HPDE6-E6E7 (cell line): ENCODE measurements around the gene HSPA1L.

Experiments used
- DNase-seq: peaks from one replicate; pipeline ENCODE4 v3.0.0; 2011; ENCODE audit warnings: missing footprints; ENCODE audit errors: extremely low spot score

HSPA1L gene

DNA sequence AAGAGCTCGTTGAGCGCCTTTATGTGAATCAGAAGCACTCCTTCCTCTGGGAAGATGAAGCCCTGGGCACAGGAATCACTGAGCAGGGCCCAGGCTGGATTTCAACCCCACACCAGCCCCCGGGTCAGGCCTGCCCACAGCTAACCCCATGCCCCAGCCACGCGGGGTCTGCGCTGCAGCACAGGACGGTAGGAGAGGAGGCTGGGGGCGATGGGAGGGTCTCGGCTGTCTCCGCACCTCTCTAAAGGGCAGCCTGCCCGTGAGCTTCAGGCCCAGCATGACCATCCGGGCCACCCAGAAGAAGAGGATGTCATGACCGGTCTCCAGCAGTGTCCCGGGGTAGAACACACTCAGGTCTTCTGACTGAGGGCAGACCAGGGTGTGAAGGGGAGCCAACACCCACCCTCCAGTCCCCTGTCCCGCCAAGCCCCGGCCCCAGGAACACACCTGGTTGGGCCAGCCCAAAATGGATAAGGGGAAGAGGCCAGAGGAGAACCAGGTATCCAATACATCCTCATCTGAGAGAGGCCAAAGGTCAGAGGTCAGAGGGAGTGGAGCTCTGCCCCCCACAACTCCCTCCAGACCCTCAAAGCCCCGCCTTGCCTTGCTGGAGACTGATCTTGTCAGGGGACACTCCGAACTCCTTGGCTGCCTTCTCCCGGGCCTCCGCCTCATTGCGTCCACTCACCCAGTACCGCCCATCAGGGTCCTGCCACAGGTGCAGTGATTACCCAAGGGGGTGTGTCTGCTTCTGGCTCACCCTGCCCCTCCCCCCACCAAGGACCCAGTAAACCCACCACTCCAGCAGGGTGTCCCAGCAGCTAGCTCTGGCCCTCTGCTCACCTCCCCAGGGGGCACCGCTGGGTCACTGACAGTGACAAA is 33.6 kb downstream of the HSPA1L start:
- no peak for DNase-seq

DNA sequence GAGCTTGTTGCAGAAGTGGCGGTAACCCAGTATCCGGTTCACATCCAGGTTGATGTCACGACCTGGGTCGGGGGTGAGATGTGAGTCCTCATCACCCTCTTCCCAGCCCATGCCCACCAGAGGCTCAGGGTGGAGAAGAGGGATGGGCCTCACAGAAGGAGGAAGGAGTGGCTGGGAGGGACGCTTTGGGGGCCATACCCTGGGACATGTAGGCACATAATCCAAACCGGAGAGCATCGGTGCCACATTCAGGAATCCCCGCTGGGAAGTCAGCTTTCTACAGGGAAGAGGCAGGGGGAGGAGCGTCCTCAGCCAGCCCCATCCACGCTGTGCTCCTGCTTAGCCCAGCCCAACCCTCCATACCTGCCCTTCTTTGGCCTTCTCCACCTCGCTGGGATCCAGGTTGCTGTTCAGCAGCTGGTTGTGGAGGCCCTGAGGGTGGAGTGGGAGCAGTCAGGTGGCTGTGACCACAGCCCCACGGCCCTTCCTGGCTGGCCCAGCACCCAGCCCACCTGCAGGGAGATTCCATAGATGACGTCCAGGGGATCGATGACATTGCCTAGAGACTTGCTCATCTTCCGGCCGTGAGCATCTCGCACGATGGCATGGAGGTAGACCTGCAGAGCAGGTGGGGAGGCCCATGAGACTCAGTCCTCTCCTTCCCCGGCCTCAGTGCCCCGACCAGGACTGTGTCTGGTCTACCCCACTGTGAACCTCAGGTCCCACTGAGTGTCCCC is 34.4 kb downstream of the HSPA1L start:
- DNase-seq: no peak

GRCh38 chr6:31779908-31780307 is 35.2 kb downstream of the HSPA1L start:
- no peak for DNase-seq

DNA sequence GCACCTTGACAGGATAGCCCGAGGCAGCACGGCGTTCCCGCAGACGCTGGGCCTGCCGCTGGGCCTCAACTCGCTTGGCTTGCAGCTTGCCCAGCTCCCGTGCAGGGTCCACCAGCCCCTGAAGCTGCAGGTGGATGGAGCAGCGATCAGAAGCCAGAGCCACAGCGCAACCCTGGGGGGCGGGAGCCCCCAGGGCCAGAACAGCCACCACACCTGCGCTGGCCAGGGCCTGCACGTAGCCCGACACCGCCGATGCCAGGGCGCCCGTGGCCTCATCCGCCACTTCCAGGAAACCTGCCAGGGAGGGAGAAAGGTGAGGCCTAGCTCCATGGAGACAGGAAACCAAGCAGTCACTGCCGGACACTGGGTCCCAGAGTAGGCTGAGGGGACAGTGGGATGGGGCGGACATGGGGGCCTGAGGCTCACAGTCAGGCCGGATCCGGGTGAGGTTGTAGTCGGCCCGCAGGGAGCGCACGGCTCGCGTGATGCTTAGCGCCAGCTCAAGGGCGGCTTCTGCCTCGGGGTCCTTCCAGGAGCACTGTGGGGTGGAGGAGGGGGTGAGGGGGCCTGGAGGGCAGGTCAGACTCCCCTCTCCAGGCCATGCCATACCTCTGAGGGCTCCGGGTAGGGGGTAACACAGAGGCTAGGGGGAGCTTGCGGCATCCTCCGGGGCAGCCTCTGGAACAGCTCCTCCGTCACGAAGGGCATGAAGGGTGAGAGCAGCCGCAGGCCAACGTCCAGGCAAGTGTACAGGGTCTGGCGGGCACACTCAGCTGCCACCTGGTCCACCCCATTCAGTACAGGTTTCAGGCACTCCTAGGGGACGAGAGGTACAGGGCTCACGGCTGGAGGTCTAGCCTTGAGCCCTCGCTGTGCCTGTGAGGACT is 35.8 kb downstream of the HSPA1L start:
- no peak for DNase-seq

DNA sequence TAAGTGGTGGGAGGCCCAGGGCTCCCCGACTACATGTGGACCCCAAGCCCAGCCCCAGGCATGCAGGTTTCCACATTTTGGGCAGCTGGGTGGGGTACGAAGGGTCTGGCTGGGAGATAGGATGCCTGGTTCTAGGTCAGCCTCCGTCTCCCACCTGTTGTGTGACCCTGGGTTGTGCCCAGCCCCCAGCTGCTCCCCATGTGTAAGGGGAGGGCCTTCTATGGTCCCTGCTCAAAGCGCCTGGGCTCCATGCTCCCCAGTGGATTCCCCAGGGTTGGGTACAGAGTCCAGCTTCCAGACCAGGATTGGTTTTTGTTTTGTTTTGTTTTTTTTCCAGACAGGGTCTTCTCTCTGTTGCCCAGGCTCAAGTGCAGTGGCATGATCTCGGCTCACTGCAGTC is 36.9 kb downstream of the HSPA1L start:
- DNase-seq: no peak

DNA sequence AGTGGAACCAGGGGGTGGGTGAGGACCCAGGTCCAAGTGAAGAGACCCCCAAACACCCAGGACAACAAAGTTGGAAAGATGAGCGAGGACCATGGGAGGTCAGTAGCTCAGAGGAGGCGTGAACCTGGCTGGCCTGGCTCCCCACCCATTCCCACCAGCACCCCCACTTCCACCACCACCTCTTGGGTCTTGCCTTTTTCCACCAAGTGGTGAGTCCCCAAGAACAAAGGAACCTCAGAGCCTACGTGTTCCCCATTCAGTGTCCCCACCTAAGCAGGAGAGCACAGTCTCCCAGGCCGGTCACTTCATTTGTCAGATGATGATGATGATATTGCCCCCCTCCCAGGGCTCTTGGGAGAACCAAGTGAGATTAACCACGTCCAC is 37.4 kb downstream of the HSPA1L start:
- DNase-seq: no peak

DNA sequence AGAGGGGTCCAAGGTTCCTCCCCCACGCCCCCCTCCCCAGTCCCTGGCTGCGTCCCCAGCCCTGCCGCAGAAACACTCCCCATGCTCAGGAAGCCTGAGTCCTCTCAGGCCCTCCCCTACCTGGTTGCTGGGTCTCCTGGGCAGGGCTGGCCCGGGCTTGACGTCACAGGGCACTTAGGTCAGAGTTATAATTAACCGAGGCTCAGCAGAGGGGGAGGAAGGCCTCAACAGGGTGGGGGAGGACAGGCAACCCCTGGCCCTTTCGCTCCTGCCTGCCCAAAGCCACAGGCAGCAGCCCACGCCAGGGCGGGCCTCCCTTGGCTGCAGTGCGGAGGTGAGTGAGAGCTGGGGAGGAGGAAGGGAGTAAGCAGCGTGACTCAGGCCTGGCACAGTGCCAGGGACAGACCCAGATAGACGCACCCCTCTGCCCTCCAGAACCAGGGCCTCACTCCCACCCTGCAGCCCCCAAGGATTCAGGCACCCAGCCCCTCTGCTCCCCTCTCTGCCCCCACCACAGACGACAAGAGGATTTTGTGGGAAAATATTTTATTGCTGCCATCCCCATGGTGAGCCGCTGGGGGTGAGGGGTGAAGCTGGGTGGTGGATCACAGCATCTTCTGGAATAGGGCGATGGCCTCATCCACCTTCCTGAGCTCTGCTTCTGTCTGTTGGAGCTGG is 38.0 kb downstream of the HSPA1L start, which contains the start of gene VWA7:
Gene VWA7, minus strand, starts transcription at position 340 of the 678 bp plus-strand sequence. CDS start 549 bp downstream, outside the sequence.
- peak; percentile 93 for DNase-seq

DNA sequence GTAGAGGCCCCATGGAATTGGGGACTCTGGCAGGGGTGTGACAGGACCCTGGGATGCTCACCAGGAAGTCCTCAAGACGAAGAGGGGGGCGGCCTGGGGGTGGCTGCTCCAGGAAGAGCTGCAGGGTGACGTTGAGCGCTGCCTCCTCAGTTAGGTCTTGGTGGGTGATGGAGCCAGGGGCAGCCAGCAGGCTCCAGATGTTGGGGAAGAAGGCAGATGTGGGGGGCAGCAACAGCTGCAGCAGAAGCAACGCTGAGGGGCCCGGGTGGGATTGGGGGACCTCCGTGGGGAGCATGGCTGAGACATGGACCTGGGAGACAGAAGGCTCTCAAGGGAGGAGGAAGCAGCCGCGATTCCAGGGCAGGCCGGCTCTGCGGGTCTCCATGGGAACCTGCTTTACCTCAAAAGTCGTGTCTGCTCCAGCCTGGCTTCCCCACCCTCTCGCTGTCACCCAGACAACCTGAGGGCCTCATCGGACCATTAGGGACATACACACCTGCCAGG is 38.5 kb downstream of the HSPA1L start:
- no peak for DNase-seq

GRCh38 chr6:31775633-31776484 is 39.2 kb downstream of the HSPA1L start:
- no peak for DNase-seq

GRCh38 chr6:31775184-31775583 is 39.9 kb downstream of the HSPA1L start:
- DNase-seq: peak; percentile 37

- DNase-seq: no peak
Observed at GRCh38 chr6:31771992-31772358, 43.1 kb downstream of the HSPA1L start.

- no peak for DNase-seq
Observed at GRCh38 chr6:31770860-31771259, 44.2 kb downstream of the HSPA1L start.

DNA sequence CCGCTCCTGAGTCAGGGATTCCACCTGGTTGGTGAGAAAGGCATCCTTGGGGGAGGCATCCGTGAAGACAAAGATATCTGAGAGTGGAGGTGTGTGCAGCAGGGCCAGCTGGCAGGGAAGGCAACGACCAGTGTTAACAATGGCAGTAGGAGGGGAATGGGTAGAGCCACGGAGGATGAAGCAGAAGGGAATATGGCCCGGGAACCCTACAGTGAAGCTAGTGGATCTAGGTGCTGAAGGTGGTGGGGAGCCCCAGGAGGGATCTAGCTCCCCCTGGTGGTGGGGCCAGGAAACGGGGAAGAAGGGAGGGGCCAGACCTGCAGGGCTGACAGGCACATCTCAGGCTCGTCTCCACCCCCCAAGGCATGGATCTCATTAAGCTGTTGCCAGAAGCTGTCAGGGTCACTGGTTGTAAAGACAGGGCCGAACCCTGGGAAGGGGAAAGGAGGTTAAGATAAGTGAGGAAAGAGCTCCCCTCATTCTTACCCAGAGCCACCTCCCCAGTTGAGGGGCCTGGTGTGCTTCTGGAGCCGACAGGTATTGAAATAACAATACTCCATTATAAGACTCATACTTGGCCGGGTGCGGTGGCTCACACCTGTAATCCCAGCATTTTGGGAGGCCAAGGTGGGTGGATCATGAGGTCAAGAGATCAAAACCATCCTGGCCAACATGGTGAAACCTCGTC is 45.3 kb downstream of the HSPA1L start:
- DNase-seq: peak; percentile 89

DNA sequence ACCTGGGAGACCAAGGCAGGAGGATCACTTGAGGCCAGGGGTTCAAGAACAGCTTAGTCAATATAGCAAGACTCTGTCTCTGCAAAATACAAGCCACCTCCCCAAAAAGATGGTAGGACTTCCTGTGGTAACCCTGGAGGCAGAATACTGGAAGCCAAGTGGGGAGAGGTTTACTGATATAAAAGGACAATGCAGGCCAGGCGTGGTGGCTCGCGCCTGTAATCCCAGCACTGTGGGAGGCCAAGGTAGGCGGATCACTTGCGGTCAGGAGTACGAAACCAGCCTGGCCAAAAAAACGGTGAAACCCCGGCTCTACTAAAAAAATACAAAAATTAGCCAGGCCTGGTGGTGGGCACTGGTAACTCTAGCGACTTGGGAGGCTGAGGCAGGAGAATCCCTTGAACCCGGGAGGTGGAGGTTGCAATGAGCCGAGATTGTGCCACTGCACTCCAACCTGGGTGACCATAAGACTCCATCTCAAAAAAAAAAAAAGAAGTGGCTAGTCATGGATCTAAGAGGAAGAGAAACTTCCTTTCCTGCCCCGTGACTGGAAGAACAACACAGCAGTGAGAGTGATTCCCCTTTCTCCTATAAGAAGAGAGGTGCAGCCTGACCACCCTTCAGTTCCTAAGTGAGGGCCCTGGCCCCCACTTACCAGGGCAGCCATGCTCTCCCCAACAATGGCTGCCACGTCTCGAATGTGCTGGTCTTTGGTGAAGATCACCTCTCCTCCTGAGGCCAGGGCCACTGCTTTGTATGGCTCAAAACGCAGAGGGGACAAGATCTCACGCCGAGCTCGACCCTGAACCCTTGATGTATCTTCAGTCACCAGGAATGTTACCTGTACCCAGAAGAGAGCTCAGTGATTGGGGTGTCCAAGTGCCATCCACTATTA is 46.5 kb downstream of the HSPA1L start:
- no peak for DNase-seq

DNA sequence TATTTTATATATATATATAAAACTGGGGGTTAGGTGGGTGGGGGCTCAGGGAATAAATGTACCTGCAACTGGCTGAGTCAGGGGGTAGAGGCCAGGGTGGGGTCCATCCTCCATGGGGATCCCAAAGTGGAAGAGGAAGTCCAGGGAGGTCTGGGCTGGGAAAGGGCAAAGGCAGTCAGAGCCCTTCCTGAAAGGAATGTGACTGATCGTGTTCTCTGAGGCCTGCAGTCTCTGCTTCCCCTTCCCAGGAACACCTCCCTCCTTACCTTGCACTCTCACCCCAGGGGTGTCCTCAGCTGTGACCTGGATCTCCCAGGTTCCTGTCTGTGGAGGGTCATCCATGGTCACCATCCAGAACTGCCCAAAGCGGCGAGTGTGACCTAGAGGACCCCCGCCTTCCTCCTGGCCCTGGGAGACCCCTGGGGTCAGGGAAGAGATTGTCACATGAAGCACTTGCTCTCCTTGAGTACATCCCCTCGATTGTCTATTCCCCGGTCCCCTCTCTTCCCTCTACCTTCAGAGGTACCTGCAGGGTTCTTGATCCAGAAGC is 47.9 kb downstream of the HSPA1L start:
- no peak for DNase-seq

GRCh38 chr6:31765910-31766794 is 48.9 kb downstream of the HSPA1L start:
- DNase-seq: no peak

GRCh38 chr6:31765559-31765909 is 49.5 kb downstream of the HSPA1L start:
- DNase-seq: no peak
